ENCODE measurements around the gene KLK6. TPM values are rescaled to one million over a fixed set of nuclear protein-coding genes. Genes with fewer than 3 reads are reported as not detected.

Gene KLK6
- total and polyA plus RNA-seq, 11 donors = not detected

GRCh38 chr19:50962245-50962644 is 7.1 kb downstream of the KLK6 start:
- Histone ChIP-seq H3K4me1 (no peaks in the 10 kb centered on the region), H3K9me3 (no peaks in the 10 kb centered on the region), H3K27ac (no peak overlapping the region), H3K36me3 (no peaks in the 10 kb centered on the region), H3K4me3 (no peak overlapping the region), H3K27me3 (peaks cover 0 to 41% (median 0%) of the 10 kb centered on the region in 9 donors)
- 83 to 90% (median 89%) methylated on average over 1 of the region's 1 CpG for WGBS, 4 donors
- intact Hi-C loops (cut with DNase I) = no loop called here
- TF ChIP-seq CTCF (IDR thresholded peaks at IDR 0.05) (no peak), POLR2A (IDR thresholded peaks at IDR 0.05) (no peak)
- ATAC-seq (no peak), DNase-seq (no peak)

GRCh38 chr19:50959731-50960500 is 9.5 kb downstream of the KLK6 start:
- H3K9me3 ChIP-seq = no peaks in the 10 kb centered on the region
- no peaks in the 10 kb centered on the region for H3K36me3 ChIP-seq
- intact Hi-C loops (cut with DNase I) = no loop called here
- no peaks in the 10 kb centered on the region for H3K4me1 ChIP-seq
- TF ChIP-seq CTCF (IDR thresholded peaks at IDR 0.05) (no peak), POLR2A (IDR thresholded peaks at IDR 0.05) (no peak)
- no peak overlapping the region for H3K27ac ChIP-seq
- no peak overlapping the region for H3K4me3 ChIP-seq
- ATAC-seq (no peak), DNase-seq (no peak)
- 45 to 58% (median 53%) methylated on average over 8 to 9 of the region's 9 CpGs for WGBS, 4 donors
- peaks cover 0 to 31% (median 0%) of the 10 kb centered on the region in 9 donors for H3K27me3 ChIP-seq

GRCh38 chr19:50957587-50957986 is 11.8 kb downstream of the KLK6 start:
- Histone ChIP-seq H3K27ac (no peak overlapping the region), H3K4me1 (no peaks in the 10 kb centered on the region), H3K4me3 (no peak overlapping the region), H3K36me3 (no peaks in the 10 kb centered on the region), H3K27me3 (peaks cover 0 to 29% (median 0%) of the 10 kb centered on the region in 9 donors), H3K9me3 (no peaks in the 10 kb centered on the region)
- intact Hi-C loops (cut with DNase I) = loop anchor here in 1 of 10 donors (1.0 kb wide), 1 partner anchor 18 kb away; no protein-coding TSS in a partner anchor
- WGBS, 4 donors = 70 to 76% (median 73%) methylated on average over 8 of the region's 8 CpGs
- no peak for DNase-seq
- TF ChIP-seq CTCF (IDR thresholded peaks at IDR 0.05) = no peak
- no peak for ATAC-seq

GRCh38 chr19:50952910-50953309 is 16.5 kb downstream of the KLK6 start, which contains the start of gene KLK5:
KLK5 (minus strand) TSS chr19:50953038; CDS start chr19:50952657, 381 bp downstream.
- Histone ChIP-seq H3K36me3 (no peaks in the 10 kb centered on the region), H3K4me3 (no peak within 1 kb of the TSS), H3K27ac (no peak within 1 kb of the TSS), H3K4me1 (no peaks in the 10 kb centered on the region), H3K9me3 (no peaks in the 10 kb centered on the region), H3K27me3 (peaks cover 0 to 31% (median 4%) of the 10 kb centered on the region in 9 donors)
- TF ChIP-seq CTCF (IDR thresholded peaks at IDR 0.05) (no peak), POLR2A (IDR thresholded peaks at IDR 0.05) (no peak)
- WGBS, 4 donors = 7 to 11% (median 10%) methylated on average over 5 to 7 of the region's 7 CpGs
- intact Hi-C loops (cut with DNase I) = no loop called here
- ATAC-seq (no peak), DNase-seq (no peak)
